Measurements from ENCODE around the gene FALEC. TPM values are rescaled to one million over a fixed set of nuclear protein-coding genes. Genes with fewer than 3 reads are reported as not detected.

The FALEC gene
- total RNA-seq, 4 donors from 2014 or later: not detected

DNA sequence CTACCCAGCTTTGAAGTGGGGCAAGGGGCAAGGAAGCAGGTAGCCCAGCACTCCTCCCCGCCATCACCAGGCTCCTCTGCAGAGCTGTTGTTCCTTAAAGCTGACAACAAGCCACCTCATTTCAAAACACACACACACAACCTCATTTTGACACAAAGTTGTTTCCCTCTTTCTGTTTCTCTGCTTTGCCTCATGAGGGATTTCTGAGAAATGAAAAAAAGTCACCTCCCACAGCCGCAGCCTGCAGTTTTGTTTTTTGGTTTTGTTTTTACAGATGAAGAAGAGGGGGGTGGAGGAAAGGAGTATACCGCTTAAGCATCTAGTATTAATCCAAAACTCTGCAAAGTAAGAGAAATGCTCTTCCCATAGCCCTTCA, 51.8 kb downstream of the FALEC start:
- intact Hi-C loops (cut with DNase I; ENCODE audit: low total_unique reads): no loop called here
- Histone ChIP-seq H3K27me3 (no peaks in the 10 kb centered on the region), H3K27ac (peak overlapping the region; percentile 98 to 99 (median 98)), H3K4me1 (peaks cover 78 to 100% (median 90%) of the 10 kb centered on the region in 4 donors), H3K9me3 (no peaks in the 10 kb centered on the region), H3K36me3 (peaks cover 0 to 3% (median 1%) of the 10 kb centered on the region in 4 donors), H3K4me3 (peak overlapping the region in 3 of 4 donors; percentile 3 to 41 (median 15))
- DNase-seq: peak; percentile 40
- 7 to 17% methylated on average over 3 of the region's 3 CpGs for WGBS, 2 donors (ENCODE audit: low coverage in 1 of 2)
- TF ChIP-seq POLR2AphosphoS5 (IDR thresholded peaks at IDR 0.05) (no peak), POLR2A (IDR thresholded peaks at IDR 0.05) (peak; percentile 6), EP300 (IDR thresholded peaks at IDR 0.05; ENCODE audit: low read depth) (no peak)
- TF ChIP-seq, protein P1, sequence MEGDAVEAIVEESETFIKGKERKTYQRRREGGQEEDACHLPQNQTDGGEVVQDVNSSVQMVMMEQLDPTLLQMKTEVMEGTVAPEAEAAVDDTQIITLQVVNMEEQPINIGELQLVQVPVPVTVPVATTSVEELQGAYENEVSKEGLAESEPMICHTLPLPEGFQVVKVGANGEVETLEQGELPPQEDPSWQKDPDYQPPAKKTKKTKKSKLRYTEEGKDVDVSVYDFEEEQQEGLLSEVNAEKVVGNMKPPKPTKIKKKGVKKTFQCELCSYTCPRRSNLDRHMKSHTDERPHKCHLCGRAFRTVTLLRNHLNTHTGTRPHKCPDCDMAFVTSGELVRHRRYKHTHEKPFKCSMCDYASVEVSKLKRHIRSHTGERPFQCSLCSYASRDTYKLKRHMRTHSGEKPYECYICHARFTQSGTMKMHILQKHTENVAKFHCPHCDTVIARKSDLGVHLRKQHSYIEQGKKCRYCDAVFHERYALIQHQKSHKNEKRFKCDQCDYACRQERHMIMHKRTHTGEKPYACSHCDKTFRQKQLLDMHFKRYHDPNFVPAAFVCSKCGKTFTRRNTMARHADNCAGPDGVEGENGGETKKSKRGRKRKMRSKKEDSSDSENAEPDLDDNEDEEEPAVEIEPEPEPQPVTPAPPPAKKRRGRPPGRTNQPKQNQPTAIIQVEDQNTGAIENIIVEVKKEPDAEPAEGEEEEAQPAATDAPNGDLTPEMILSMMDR (IDR thresholded peaks at IDR 0.05): no peak
- in situ Hi-C loops (cut with MboI; ENCODE audit: low pct_ligation_motif_present in 1 of 4, low pct_unique_long_range_greater_than_20kb in 1 of 4, low sequenced_read_pairs in 3 of 4): loop anchor here in 3 of 4 donors (5.0 to 10.0 kb wide), 3 partner anchors 45 to 50 kb away; no protein-coding TSS in a partner anchor

DNA sequence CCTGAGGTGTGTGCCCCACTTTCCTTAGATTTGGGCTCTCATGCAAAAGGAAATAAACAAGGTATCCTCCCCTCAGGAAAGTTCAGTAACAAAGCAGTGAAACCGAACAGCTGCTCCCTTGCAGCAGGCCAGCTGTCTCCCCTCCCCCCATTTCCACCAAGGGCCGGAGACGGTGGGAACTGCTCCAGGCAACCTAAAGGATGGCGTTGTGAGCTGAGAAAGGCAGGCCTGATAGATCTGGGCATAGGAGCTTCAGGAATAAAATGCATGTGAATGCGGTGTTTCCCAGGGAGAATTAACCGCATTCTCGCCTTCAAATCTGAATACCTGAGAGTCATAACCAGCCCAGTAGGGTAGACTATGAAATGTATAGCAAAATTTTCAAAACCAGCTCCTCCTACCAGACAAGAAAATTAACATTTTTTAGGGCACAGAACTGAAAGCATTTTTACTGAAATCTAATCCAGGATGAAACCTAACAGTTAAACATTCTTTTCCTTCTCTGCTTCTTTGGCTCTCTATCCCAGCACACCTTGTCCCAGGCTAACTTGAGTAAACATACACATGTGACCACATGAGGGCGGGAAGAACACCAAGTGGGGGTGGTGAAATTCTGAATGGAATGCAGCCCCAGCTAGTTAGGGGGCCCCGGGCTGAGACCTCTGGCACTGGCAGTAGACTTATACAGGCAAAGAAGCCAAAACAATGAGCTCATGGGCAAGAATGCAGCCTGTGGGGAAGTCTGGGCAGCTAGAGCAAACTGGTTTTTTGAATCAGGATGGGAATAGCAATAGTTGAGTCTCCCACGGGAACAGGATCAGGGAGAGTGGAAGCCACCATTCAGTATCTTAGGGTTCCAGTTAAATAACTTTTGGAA, 52.4 kb downstream of the FALEC start:
- H3K36me3 ChIP-seq: peaks cover 0 to 10% (median 4%) of the 10 kb centered on the region in 4 donors
- peak overlapping the region in 3 of 4 donors; percentile 3 to 41 (median 15) for H3K4me3 ChIP-seq
- in situ Hi-C loops (cut with MboI; ENCODE audit: low pct_ligation_motif_present in 1 of 4, low pct_unique_long_range_greater_than_20kb in 1 of 4, low sequenced_read_pairs in 3 of 4) (loop anchor here in 3 of 4 donors (5.0 to 10.0 kb wide), 3 partner anchors 44 to 49 kb away; no protein-coding TSS in a partner anchor), intact Hi-C loops (cut with DNase I; ENCODE audit: low total_unique reads) (no loop called here)
- 0 to 1% methylated on average over 6 to 10 of the region's 10 CpGs for WGBS, 2 donors (ENCODE audit: low coverage in 1 of 2)
- H3K9me3 ChIP-seq: no peaks in the 10 kb centered on the region
- H3K27me3 ChIP-seq: no peaks in the 10 kb centered on the region
- H3K27ac ChIP-seq: peak overlapping the region; percentile 98 to 99 (median 98)
- DNase-seq: peak; percentile 84
- peaks cover 75 to 100% (median 89%) of the 10 kb centered on the region in 4 donors for H3K4me1 ChIP-seq
- TF ChIP-seq POLR2A (IDR thresholded peaks at IDR 0.05) (peak; percentile 27), EP300 (IDR thresholded peaks at IDR 0.05; ENCODE audit: low read depth) (peak; percentile 95), POLR2AphosphoS5 (IDR thresholded peaks at IDR 0.05) (peak; percentile 79 to 89 (median 87))
- TF ChIP-seq, protein P1 (IDR thresholded peaks at IDR 0.05): no peak

DNA sequence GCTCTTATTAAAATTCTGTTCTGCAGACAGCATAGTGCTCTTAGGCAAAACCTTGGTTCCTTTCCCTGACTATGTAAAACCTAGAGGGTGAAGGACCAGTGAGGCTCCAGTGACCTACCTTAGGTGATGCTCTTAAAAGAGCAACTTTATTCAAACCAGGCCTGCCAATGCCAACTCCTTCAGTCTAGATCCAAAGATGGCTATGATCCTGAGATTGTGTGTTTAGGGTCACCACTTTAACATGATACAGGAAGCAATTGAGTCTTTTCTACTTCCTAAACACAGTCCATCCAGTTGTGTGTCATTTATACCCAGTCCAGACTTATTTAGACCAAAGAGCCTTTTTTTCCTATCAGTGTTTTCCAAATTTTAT, 53.0 kb downstream of the FALEC start:
- H3K9me3 ChIP-seq: no peaks in the 10 kb centered on the region
- no peaks in the 10 kb centered on the region for H3K27me3 ChIP-seq
- H3K27ac ChIP-seq: peak overlapping the region; percentile 98 to 99 (median 98)
- intact Hi-C loops (cut with DNase I; ENCODE audit: low total_unique reads) (no loop called here), in situ Hi-C loops (cut with MboI; ENCODE audit: low pct_ligation_motif_present in 1 of 4, low pct_unique_long_range_greater_than_20kb in 1 of 4, low sequenced_read_pairs in 3 of 4) (loop anchor here in 3 of 4 donors (5.0 to 10.0 kb wide), 3 partner anchors 44 to 49 kb away; no protein-coding TSS in a partner anchor)
- H3K4me1 ChIP-seq: peaks cover 71 to 100% (median 89%) of the 10 kb centered on the region in 4 donors
- H3K36me3 ChIP-seq: peaks cover 0 to 16% (median 7%) of the 10 kb centered on the region in 4 donors
- TF ChIP-seq, protein P1 (IDR thresholded peaks at IDR 0.05): no peak
- TF ChIP-seq POLR2AphosphoS5 (IDR thresholded peaks at IDR 0.05) (no peak), EP300 (IDR thresholded peaks at IDR 0.05; ENCODE audit: low read depth) (no peak), POLR2A (IDR thresholded peaks at IDR 0.05) (no peak)
- peak overlapping the region in 1 of 4 donors; percentile 41 for H3K4me3 ChIP-seq
- DNase-seq: no peak

DNA sequence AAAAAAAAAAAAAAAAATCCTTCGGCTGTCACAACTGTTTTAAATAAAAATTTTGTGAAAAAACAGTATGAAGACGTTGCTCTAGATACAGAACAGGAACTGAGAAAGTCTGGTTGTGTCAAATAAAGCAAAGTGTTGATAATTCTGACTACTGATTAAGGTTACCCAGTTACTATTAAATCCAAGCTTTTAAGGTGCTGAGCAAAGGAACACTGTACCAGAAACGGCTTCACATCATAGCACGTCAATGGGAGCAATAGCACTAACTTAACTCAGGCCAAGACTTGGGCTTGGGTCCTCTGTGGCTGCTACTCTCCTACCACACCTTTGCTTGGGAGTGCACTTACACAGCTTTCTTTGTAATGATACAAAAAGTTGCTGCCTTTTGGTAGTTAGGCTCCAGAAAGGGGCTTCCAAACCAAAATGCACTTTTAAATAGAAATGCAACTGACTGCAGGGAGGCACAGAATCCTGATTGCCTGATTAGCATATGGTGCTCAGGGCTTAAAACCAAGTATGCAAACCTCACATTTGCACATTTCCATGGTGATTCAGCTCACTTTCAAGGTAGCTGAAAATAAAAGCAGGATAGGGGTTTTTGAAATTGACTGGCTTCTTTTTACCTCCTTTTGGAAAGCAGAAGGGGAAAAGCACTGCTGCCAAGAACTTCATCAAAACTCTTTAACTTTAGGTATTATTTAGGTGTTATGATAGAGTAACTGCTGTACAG, 57.5 kb downstream of the FALEC start:
- in situ Hi-C loops (cut with MboI; ENCODE audit: low pct_ligation_motif_present in 1 of 4, low pct_unique_long_range_greater_than_20kb in 1 of 4, low sequenced_read_pairs in 3 of 4) (no loop called here), intact Hi-C loops (cut with DNase I; ENCODE audit: low total_unique reads) (no loop called here)
- H3K36me3 ChIP-seq: peaks cover 0 to 52% (median 18%) of the 10 kb centered on the region in 4 donors
- peak overlapping the region; percentile 98 to 99 (median 98) for H3K27ac ChIP-seq
- WGBS, 2 donors (ENCODE audit: low coverage in 1 of 2): 50 to 51% methylated on average over 4 of the region's 4 CpGs
- H3K4me3 ChIP-seq: peak overlapping the region in 1 of 4 donors; percentile 88
- H3K4me1 ChIP-seq: peaks cover 43 to 88% (median 70%) of the 10 kb centered on the region in 4 donors
- no peaks in the 10 kb centered on the region for H3K9me3 ChIP-seq
- DNase-seq: no peak
- TF ChIP-seq POLR2AphosphoS5 (IDR thresholded peaks at IDR 0.05) (peak in 2 of 3 donors; percentile 65 to 71), POLR2A (IDR thresholded peaks at IDR 0.05) (peak; percentile 9)
- TF ChIP-seq, protein P1 (IDR thresholded peaks at IDR 0.05): no peak
- H3K27me3 ChIP-seq: no peaks in the 10 kb centered on the region
